Fibroblast of the aortic adventitia (primary cell): ENCODE results near the gene AP1G2. TPM values are rescaled to one million over a fixed set of nuclear protein-coding genes. Genes with fewer than 3 reads are reported as not detected.

Experiments
- DNase-seq: peaks from one replicate; pipeline ENCODE4 v3.0.0-alpha.2; 2010; ENCODE audit warnings: low read depth
- H3K4me3 ChIP-seq: 2 replicates; pipeline ENCODE4 v1.5.1; 2011; ENCODE audit warnings: low read depth, mild to moderate bottlenecking, control low read depth, low read length, moderate library complexity
- total RNA-seq: library from RNA; depleted of rRNA; stranded (reverse); fragments of >200 nt; gene quantifications from 2 replicates; pipeline ENCODE4 v1.2.3, GENCODE V29; 2012; ENCODE audit warnings: low replicate concordance
- TF ChIP-seq, protein P1 (sequence below): IDR thresholded peaks from 2 replicates; pipeline ENCODE4 v1.5.1; 2011; ENCODE audit warnings: mild to moderate bottlenecking, low read length, control low read depth, inconsistent platforms; ENCODE audit not compliant: insufficient read depth

AP1G2 gene
- total RNA-seq, 1 donor, result 4.0 TPM

DNA sequence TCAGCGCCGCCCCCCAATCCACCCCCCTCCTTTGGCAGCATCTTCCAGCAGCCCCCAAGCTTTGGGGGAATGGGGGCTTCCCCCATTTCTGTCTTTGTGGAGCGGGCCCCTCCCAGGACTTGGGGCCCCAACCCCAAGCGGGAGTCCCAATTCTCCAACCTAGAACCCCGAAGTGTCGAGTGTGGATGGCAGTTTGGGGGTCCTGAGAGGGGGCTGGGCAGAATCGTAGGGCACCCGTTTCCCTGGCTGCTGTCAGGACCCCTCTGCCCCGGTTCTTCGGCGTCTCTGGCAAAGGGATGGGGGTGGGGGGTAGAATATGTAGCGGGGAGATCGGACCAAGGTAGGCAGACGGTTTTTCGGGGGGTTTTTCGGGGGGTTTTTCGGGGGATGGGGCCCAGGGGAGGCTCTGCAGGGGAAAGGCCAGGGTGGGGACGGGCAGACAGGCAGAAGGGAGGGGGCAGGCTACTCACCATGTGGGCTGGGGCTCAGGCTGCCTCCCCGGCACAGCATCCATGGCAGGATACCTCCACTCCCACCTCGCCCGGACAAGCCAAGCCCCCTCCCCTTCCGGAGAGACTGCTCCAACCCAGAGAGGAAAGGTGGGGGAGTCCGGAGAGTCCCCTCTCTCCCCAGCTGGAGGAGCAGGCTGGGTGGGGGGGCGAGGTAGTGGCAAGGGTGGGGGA, 10.3 kb upstream of the AP1G2 start:
- DNase-seq, result no peak
- TF ChIP-seq, protein P1, sequence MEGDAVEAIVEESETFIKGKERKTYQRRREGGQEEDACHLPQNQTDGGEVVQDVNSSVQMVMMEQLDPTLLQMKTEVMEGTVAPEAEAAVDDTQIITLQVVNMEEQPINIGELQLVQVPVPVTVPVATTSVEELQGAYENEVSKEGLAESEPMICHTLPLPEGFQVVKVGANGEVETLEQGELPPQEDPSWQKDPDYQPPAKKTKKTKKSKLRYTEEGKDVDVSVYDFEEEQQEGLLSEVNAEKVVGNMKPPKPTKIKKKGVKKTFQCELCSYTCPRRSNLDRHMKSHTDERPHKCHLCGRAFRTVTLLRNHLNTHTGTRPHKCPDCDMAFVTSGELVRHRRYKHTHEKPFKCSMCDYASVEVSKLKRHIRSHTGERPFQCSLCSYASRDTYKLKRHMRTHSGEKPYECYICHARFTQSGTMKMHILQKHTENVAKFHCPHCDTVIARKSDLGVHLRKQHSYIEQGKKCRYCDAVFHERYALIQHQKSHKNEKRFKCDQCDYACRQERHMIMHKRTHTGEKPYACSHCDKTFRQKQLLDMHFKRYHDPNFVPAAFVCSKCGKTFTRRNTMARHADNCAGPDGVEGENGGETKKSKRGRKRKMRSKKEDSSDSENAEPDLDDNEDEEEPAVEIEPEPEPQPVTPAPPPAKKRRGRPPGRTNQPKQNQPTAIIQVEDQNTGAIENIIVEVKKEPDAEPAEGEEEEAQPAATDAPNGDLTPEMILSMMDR, result no peak
- H3K4me3 ChIP-seq, result no peak overlapping the region

DNA sequence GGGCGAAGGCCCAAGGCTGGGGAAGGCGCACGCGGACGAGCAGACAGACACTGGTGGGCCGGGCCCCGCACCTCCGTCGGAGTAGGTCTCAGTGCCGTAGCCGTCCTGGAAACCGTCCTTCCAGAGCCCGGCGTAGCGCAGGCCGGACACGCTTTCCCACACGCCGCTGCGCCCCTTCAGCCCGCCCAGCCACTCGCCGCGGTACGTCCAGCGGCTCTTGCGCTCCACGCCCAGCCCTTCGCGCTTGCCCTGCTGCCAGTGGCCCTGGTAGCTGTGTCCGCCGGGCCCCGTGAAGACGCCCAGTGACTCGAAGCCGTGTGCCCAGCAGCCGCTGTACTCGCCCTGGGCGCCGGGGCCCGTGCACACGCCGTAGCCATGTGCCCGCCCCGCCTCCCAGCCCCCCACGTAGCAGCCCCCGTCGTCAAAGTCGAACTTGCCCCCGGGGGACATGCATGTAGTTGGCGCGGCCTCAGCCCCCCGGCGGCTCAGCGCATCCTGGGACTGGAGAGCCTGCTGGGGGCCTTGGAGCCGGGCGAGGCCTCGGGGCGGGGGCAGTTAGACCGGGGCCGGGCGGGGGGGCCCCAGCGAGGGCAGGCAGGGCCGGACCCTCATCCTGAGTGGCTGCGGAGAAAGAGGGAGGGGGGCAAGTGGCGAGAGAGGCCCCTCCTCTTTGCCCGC, 9.6 kb upstream of the AP1G2 start:
- H3K4me3 ChIP-seq, result no peak overlapping the region
- TF ChIP-seq, protein P1, result no peak
- no peak for DNase-seq

DNA sequence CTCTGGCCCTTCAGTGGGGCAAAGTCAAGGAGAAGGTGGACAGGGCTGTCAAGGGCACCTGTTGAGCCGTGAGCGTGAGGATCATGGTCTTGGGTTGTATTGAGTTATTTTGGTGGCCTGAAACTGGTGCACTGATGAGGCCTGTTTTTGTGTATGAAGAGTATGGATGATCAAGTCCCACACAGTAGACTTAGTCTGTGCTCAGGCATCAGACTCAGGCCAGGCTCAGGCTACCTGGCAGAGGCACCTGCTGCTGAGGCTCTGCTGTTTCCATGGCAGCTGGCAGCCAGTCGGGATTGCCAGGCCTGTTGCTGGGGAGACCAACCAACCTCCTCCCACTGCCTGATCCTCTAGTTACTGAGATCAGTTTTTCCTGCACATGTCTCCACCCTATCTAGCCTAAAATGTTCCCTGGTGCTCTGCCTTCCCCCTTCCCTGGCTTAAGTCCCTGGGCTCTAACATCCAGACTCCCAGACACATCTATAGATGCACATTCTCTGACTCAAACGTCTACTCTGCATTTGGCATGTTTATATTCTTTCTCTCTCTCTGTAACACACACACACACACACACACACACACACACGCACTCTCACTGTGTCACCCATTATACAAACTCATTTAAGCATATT, 5.9 kb upstream of the AP1G2 start:
- TF ChIP-seq, protein P1, result no peak
- no peak for DNase-seq
- no peak overlapping the region for H3K4me3 ChIP-seq

DNA sequence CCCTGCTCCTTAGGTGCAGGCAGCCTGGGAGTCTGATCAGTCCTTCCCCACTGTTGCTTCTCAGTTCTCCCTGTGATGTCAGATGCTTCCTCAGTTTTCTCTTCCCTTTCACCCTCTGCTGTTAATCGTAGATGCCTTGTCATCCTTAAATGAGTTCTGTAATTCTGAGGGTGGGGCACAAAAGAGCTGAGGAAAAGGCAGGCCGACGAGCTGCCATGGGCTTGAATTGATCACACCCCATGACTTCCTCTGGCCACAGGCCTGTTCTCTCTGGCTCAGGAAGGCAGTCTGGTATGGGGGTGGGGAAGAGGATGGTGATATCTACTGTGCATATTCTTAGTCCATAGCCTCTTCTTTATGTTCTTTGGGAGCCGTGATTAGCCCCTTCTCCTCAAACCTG, 5.2 kb upstream of the AP1G2 start:
- TF ChIP-seq, protein P1, result no peak
- DNase-seq, result no peak

DNA sequence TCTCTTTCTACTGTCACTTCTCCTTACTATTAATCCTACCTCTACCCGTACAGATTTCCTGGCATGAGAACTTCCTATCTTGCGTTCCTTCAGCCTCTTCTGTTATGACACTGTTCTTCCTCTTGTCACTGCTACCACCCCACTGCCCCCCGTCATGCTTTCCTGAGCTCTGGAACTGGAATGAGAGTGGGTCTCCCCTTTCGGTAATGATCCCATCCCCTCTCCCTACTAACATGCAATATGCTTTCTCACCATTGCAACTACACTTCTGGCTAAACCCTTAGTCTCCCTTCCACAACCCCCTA, 4.9 kb upstream of the AP1G2 start:
- TF ChIP-seq, protein P1, result no peak
- H3K4me3 ChIP-seq, result no peak overlapping the region
- no peak for DNase-seq

More for the DNA sequence above, 5.2 kb upstream of the AP1G2 start:
- H3K4me3 ChIP-seq, result no peak overlapping the region

DNA sequence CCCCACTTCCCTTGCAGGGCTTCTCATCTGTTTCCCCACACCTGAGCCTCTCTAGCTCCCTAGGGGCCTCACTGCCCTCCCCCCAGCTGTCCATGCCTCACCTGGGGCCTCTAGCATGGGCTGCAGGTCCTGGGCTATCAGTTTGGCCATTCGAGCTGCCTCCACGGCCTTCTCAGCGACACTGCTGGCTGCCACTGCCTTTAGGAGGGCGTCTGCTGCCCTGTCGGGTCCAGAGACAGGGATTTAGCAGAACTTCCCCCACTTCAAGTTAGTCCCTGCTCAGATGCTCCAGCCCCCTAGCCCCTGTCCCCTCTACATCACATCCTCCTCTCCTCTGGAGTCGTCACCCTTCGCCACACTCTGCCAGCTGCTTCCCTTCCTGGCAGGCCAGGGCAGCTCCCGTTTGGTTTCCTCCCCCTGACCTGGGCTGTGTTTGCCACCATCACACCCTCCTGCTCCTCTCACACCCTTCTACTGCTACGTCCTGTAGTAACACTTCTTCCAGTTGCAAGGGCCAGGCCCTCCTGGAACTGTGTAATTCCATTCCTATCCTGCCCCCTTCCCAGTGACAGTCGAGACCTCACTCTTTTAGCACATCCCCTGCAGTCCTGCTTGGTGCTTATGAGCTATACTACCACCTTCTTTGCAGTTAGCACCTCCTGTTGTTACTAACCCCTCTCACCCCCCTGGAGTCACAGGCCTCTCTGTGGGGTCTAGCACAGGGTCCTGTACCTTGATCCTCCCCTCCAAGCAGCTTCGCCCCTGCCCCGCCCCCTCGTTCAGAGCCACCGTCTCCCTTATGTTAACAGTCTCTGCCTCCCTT, 4.3 kb upstream of the AP1G2 start:
- TF ChIP-seq, protein P1, result no peak
- DNase-seq, result no peak
- H3K4me3 ChIP-seq, result no peak overlapping the region
